ENCODE data around the gene NEAT1. TPM values are rescaled to one million over a fixed set of nuclear protein-coding genes. Genes with fewer than 3 reads are reported as not detected.

NEAT1 gene
- total RNA-seq, 1 donor: 818 TPM

GRCh38 chr11:65389294-65389980, 33.2 kb upstream of the NEAT1 start:
- Histone ChIP-seq H3K4me1 (ENCODE audit: insufficient read depth, low read length) (peaks cover 36% of the 10 kb centered on the region), H3K27ac (ENCODE audit: low read depth, low read length) (peak overlapping the region; percentile 61), H3K27me3 (ENCODE audit: insufficient read depth, low read length) (no peaks in the 10 kb centered on the region), H4K20me1 (ENCODE audit: insufficient read depth, low read length) (peaks cover 12% of the 10 kb centered on the region), H3K79me2 (ENCODE audit: insufficient read depth, low read length) (peaks cover 80% of the 10 kb centered on the region), H3K4me3 (ENCODE audit: insufficient read depth, low read length) (peak overlapping the region; percentile 19), H3K36me3 (ENCODE audit: insufficient read depth, low read length) (peaks cover 27% of the 10 kb centered on the region), H3K4me2 (ENCODE audit: insufficient read depth, low read length) (peak overlapping the region; percentile 60), H3K9me3 (ENCODE audit: low read depth, low read length) (no peaks in the 10 kb centered on the region), H2AFZ (ENCODE audit: low read length) (no peak overlapping the region)
- peak; percentile 38 for DNase-seq (ENCODE audit: insufficient read length, low spot score, missing footprints)
- no peak for TF ChIP-seq CTCF (IDR thresholded peaks at IDR 0.05; ENCODE audit: extremely low read depth, low read depth, low read length)

GRCh38 chr11:65390099-65390941, 32.3 kb upstream of the NEAT1 start:
- Histone ChIP-seq H3K36me3 (ENCODE audit: insufficient read depth, low read length) (peaks cover 31% of the 10 kb centered on the region), H3K4me2 (ENCODE audit: insufficient read depth, low read length) (peak overlapping the region; percentile 60), H3K9me3 (ENCODE audit: low read depth, low read length) (no peaks in the 10 kb centered on the region), H4K20me1 (ENCODE audit: insufficient read depth, low read length) (peaks cover 12% of the 10 kb centered on the region), H3K79me2 (ENCODE audit: insufficient read depth, low read length) (peaks cover 84% of the 10 kb centered on the region), H3K27ac (ENCODE audit: low read depth, low read length) (peak overlapping the region; percentile 61), H3K4me1 (ENCODE audit: insufficient read depth, low read length) (peaks cover 36% of the 10 kb centered on the region), H3K4me3 (ENCODE audit: insufficient read depth, low read length) (peak overlapping the region; percentile 42), H3K27me3 (ENCODE audit: insufficient read depth, low read length) (no peaks in the 10 kb centered on the region), H2AFZ (ENCODE audit: low read length) (no peak overlapping the region)
- peak; percentile 95 for DNase-seq (ENCODE audit: insufficient read length, low spot score, missing footprints)
- TF ChIP-seq CTCF (IDR thresholded peaks at IDR 0.05; ENCODE audit: extremely low read depth, low read depth, low read length): no peak

- H3K27me3 ChIP-seq (ENCODE audit: insufficient read depth, low read length): no peaks in the 10 kb centered on the region
- H3K27ac ChIP-seq (ENCODE audit: low read depth, low read length): peak overlapping the region; percentile 51
- peaks cover 36% of the 10 kb centered on the region for H3K4me1 ChIP-seq (ENCODE audit: insufficient read depth, low read length)
- TF ChIP-seq CTCF (IDR thresholded peaks at IDR 0.05; ENCODE audit: extremely low read depth, low read depth, low read length): no peak
- peaks cover 37% of the 10 kb centered on the region for H3K36me3 ChIP-seq (ENCODE audit: insufficient read depth, low read length)
- no peaks in the 10 kb centered on the region for H3K9me3 ChIP-seq (ENCODE audit: low read depth, low read length)
- H3K4me2 ChIP-seq (ENCODE audit: insufficient read depth, low read length): peak overlapping the region; percentile 60
- peak overlapping the region; percentile 42 for H3K4me3 ChIP-seq (ENCODE audit: insufficient read depth, low read length)
- peaks cover 12% of the 10 kb centered on the region for H4K20me1 ChIP-seq (ENCODE audit: insufficient read depth, low read length)
- H3K79me2 ChIP-seq (ENCODE audit: insufficient read depth, low read length): peaks cover 84% of the 10 kb centered on the region
- DNase-seq (ENCODE audit: insufficient read length, low spot score, missing footprints): peak; percentile 95
- no peak overlapping the region for H2AFZ ChIP-seq (ENCODE audit: low read length)
These were observed 31.6 kb upstream of the NEAT1 start for GRCh38 chr11:65390996-65391395.
